GM12878 (cell line): Measurements from ENCODE around the gene STK32A. TPM values are rescaled to one million over a fixed set of nuclear protein-coding genes. Genes with fewer than 3 reads are reported as not detected.

Source experiments
- ATAC-seq: fragments of 200-7000 bp; cut with Tn5 transposase; 3 replicates; pipeline ENCODE4 v1.9.1; 2020; ENCODE audit warnings: mild to moderate bottlenecking, moderate library complexity
- BruUV-seq: library from RNA; stranded (reverse); fragments of 400-500 nt; replicated peaks from 2 replicates; lab custom pipeline; 2021; lab: Mats Ljungman, UMichigan
- CTCF ChIA-PET: fragments of 300-600 bp; sonication (Branson Sonifier 250); formaldehyde crosslinking; extraction: SDS; loops from one replicate; lab custom pipeline; 2021; ENCODE audit warnings: inconsistent platforms; lab: Yijun Ruan, JAX
- POLR2A ChIA-PET: fragments of 350-600 bp; formaldehyde crosslinking; extraction: SDS; loops from one replicate; lab custom pipeline; 2021; ENCODE audit warnings: inconsistent platforms; lab: Charles Lee
- RAD21 ChIA-PET: fragments of 300-600 bp; sonication (Branson Sonifier 250); formaldehyde crosslinking; loops from one replicate; lab custom pipeline; 2023; ENCODE audit warnings: antibody characterized with exemption; ENCODE audit not compliant: unreplicated experiment; lab: Charles Lee
- SMC1A ChIA-PET: fragments of 300-600 bp; sonication (Branson Sonifier 250); formaldehyde crosslinking; loops from one replicate; lab custom pipeline; 2023; ENCODE audit not compliant: unreplicated experiment, uncharacterized antibody; lab: Charles Lee
- DNase-seq: peaks from one replicate; pipeline ENCODE4 v3.0.0-alpha.2; 2011; ENCODE audit warnings: low read depth, low spot score
- FAIRE-seq: peaks from 3 replicates; lab custom pipeline; 2011; peaks lifted over from hg19 to GRCh38; lab: Jason Lieb, UNC
- H2AFZ ChIP-seq: 2 replicates; pipeline ENCODE4 v1.6.0; 2011; ENCODE audit warnings: low read depth, low read length, control low read depth; ENCODE audit not compliant: control insufficient read depth
- H3K27ac ChIP-seq: 2 replicates; pipeline ENCODE4 v1.5.1; 2011; ENCODE audit warnings: control low read depth; ENCODE audit not compliant: control insufficient read depth, insufficient read depth
- H3K27me3 ChIP-seq, 2 experiments: replicated peaks in 1 of 2; 2 replicates each; pipeline versions ENCODE4 v1.6.0 to v1.6.1; 2011; ENCODE audit warnings: low read length in 1 of 2; ENCODE audit not compliant: control insufficient read depth in 2 of 2, insufficient read depth in 2 of 2
- H3K36me3 ChIP-seq, 2 experiments: 2 replicates each; pipeline ENCODE4 v1.5.1; 2011; ENCODE audit warnings: low read length in 1 of 2; ENCODE audit not compliant: control insufficient read depth in 2 of 2, insufficient read depth in 2 of 2
- H3K4me1 ChIP-seq: 2 replicates; pipeline ENCODE4 v1.6.1; 2011; ENCODE audit warnings: mild to moderate bottlenecking, low read length, moderate library complexity, mixed read lengths; ENCODE audit not compliant: control insufficient read depth, insufficient read depth
- H3K4me2 ChIP-seq: 2 replicates; pipeline ENCODE4 v1.6.0; 2011; ENCODE audit warnings: control low read depth; ENCODE audit not compliant: control insufficient read depth, insufficient read depth
- H3K4me3 ChIP-seq: fragments of 200-600 bp; sonication (generic); 2 replicates; pipeline ENCODE4 v1.5.1; 2016
- H3K79me2 ChIP-seq: 2 replicates; pipeline ENCODE4 v1.6.0; 2011; ENCODE audit warnings: low read length; ENCODE audit not compliant: control insufficient read depth, insufficient read depth
- H3K9ac ChIP-seq: 2 replicates; pipeline ENCODE4 v1.8.0; 2011; ENCODE audit warnings: low read length, control low read depth, mixed read lengths; ENCODE audit not compliant: control insufficient read depth, insufficient read depth
- H3K9me3 ChIP-seq: replicated peaks from 3 replicates; pipeline ENCODE4 v1.5.1; 2011; ENCODE audit warnings: mild to moderate bottlenecking, low read length; ENCODE audit not compliant: control insufficient read depth, insufficient read depth
- H4K20me1 ChIP-seq: 2 replicates; pipeline ENCODE4 v1.6.0; 2011; ENCODE audit not compliant: control insufficient read depth, insufficient read depth
- ATF2 ChIP-seq: IDR thresholded peaks from 2 replicates; pipeline ENCODE4 v1.6.1; 2012; ENCODE audit warnings: low read length, inconsistent platforms
- BACH1 ChIP-seq: fragments of 450-650 bp; IDR thresholded peaks from 2 replicates; pipeline ENCODE4 v1.6.1; 2017; ENCODE audit warnings: mild to moderate bottlenecking, borderline replicate concordance
- CTCF ChIP-seq, 3 experiments: IDR thresholded peaks in 2 of 3; conservative IDR thresholded peaks in 1 of 3; 2 replicates each; pipeline ENCODE4 v1.5.1; 2011; ENCODE audit warnings: low read depth in 3 of 3, low read length in 3 of 3, mild to moderate bottlenecking in 3 of 3, control low read depth in 2 of 3, moderate library complexity in 2 of 3, inconsistent platforms in 1 of 3, mixed read lengths in 1 of 3; ENCODE audit not compliant: control insufficient read depth in 2 of 3, insufficient read depth in 1 of 3; ENCODE audit errors: extremely low read depth in 1 of 3
- MAX ChIP-seq: IDR thresholded peaks from 2 replicates; pipeline ENCODE4 v1.6.1; 2012; ENCODE audit warnings: low read depth, low read length, improper control_type of control experiment
- NFYB ChIP-seq: IDR thresholded peaks from 2 replicates; pipeline ENCODE4 v1.6.1; 2011; ENCODE audit warnings: low read depth, mild to moderate bottlenecking, low read length, improper control_type of control experiment, moderate library complexity; ENCODE audit not compliant: insufficient read depth
- NR2C1 ChIP-seq: fragments of 450-650 bp; IDR thresholded peaks from 2 replicates; pipeline ENCODE4 v1.6.1; 2017; ENCODE audit warnings: antibody characterized with exemption, mild to moderate bottlenecking, moderate library complexity
- PAX8 ChIP-seq: fragments of 450-650 bp; IDR thresholded peaks from 2 replicates; pipeline ENCODE4 v1.6.1; 2017; ENCODE audit warnings: mild to moderate bottlenecking, moderate library complexity
- POLR2A ChIP-seq: IDR thresholded peaks from 2 replicates; pipeline ENCODE4 v1.6.1; 2011; ENCODE audit warnings: low read depth, mild to moderate bottlenecking, low read length
- SPI1 ChIP-seq: IDR thresholded peaks from 2 replicates; pipeline ENCODE4 v1.6.1; 2011; ENCODE audit warnings: low read depth, mild to moderate bottlenecking, low read length, moderate library complexity, borderline replicate concordance; ENCODE audit not compliant: insufficient read depth
- SUZ12 ChIP-seq: fragments of 200-600 bp; sonication (generic); IDR thresholded peaks from one replicate; pipeline ENCODE4 v1.6.1; 2018; ENCODE audit warnings: antibody characterized with exemption, mild to moderate bottlenecking; ENCODE audit not compliant: unreplicated experiment
- TARDBP ChIP-seq: IDR thresholded peaks from 2 replicates; pipeline ENCODE4 v1.6.1; 2016; ENCODE audit warnings: borderline replicate concordance
- YBX1 ChIP-seq: fragments of 450-650 bp; IDR thresholded peaks from 2 replicates; pipeline ENCODE4 v1.6.1; 2016; ENCODE audit warnings: antibody characterized with exemption
- WGBS: methylation state at CpG from one replicate; pipeline ENCODE4 v1.1.6; 2016; ENCODE audit warnings: low lambda C conversion rate; ENCODE audit not compliant: insufficient replicate concordance, insufficient coverage; ENCODE audit errors: missing lambda C conversion rate; 5-methylcytosine and 5-hydroxymethylcytosine counted together
- in situ Hi-C: fragments of 300-500 bp; cut with MboI; formaldehyde crosslinking; loops from 9 replicates; pipeline ENCODE4 v1.14.3; 2018; ENCODE audit warnings: mixed read lengths
- intact Hi-C: fragments of 100-400 bp; cut with micrococcal nuclease; formaldehyde crosslinking; loops from one replicate; pipeline ENCODE4 v1.14.2; 2022; ENCODE audit not compliant: unreplicated experiment
- polyA plus RNA-seq, 11 experiments: library from polyadenylated mRNA; depleted of rRNA in 4 of 11; unstranded in 6 of 11; stranded (reverse) in 5 of 11; fragments of >200 nt; fragmentation: Nextera tagmentation in 4 of 11; fragmentation: Illumina TruSeq in 1 of 11; extraction: Ambion mirVana in 4 of 11; extraction: Trizol in 1 of 11; gene quantifications; 1 replicate in 1 of 11; 2 replicates in 10 of 11; pipeline versions ENCODE4 v1.2.1 to v1.2.3, GENCODE V29; 2011 to 2016; ENCODE audit warnings: inconsistent platforms in 2 of 11, missing spikeins in 2 of 11, low read depth in 1 of 11
- total RNA-seq, 4 experiments: library from RNA; depleted of rRNA in 3 of 4; stranded (reverse); fragments of >200 nt in 3 of 4; fragmentation: Illumina TruSeq in 1 of 4; extraction: Trizol in 1 of 4; gene quantifications; 2 replicates each; pipeline versions ENCODE4 v1.2.1 to v1.2.3, GENCODE V29; 2013 to 2021

STK32A gene
- total and polyA plus RNA-seq, 10 of the 15 experiments (the other 5 are each of a cell fraction or from before 2014, with no cell fraction given) = under 0.01 to 0.10 TPM; not detected in 8

GRCh38 chr5:147187099-147187540 is 47.7 kb upstream of the STK32A start:
- ChIA-PET POLR2A (no interaction called here), RAD21 (interaction anchor here (1.1 kb wide), 1 partner anchor 89 kb away, joined by 5 read pairs; no protein-coding TSS in a partner anchor), SMC1A (interaction anchor here (1.3 to 2.4 kb wide), 2 partner anchors 8 to 645 kb away, joined by 3 to 18 read pairs; no protein-coding TSS in a partner anchor), CTCF (interaction anchor here (0.6 to 5.4 kb wide), 8 partner anchors 8 to 654 kb away, joined by 3 to 107 read pairs (median 29); no protein-coding TSS in a partner anchor)
- no peak overlapping the region for H3K4me3 ChIP-seq
- H3K9ac ChIP-seq = no peak overlapping the region
- H3K4me1 ChIP-seq = no peaks in the 10 kb centered on the region
- WGBS = 0% methylated on average over 1 of the region's 1 CpG
- H3K36me3 ChIP-seq = no peaks in the 10 kb centered on the region
- BruUV-seq = no TSS peak
- ATAC-seq (no peak), DNase-seq (no peak), FAIRE-seq (no peak)
- no peaks in the 10 kb centered on the region for H4K20me1 ChIP-seq
- no peaks in the 10 kb centered on the region; a peak in 1 of 4 replicates for H3K27me3 ChIP-seq
- H3K27ac ChIP-seq = no peak overlapping the region
- H3K9me3 ChIP-seq = no peaks in the 10 kb centered on the region
- in situ Hi-C loops = loop anchor here (5.0 kb wide), 1 partner anchor 645 kb away; no protein-coding TSS in a partner anchor
- H2AFZ ChIP-seq = no peak overlapping the region
- intact Hi-C loops = loop anchor here (10.0 kb wide), 1 partner anchor 522 kb away; no protein-coding TSS in a partner anchor
- H3K79me2 ChIP-seq = no peaks in the 10 kb centered on the region
- no peak for TF ChIP-seq ATF2
- TF ChIP-seq PAX8 = no peak
- TF ChIP-seq SPI1 = no peak
- TF ChIP-seq NFYB = no peak
- TF ChIP-seq POLR2A = no peak
- no peak for TF ChIP-seq TARDBP
- no peak for TF ChIP-seq NR2C1
- TF ChIP-seq YBX1 = no peak
- TF ChIP-seq BACH1 = no peak
- TF ChIP-seq SUZ12 = no peak
- TF ChIP-seq CTCF (IDR thresholded peaks at IDR 0.05 in 2 of 3, conservative IDR thresholded peaks at IDR 0.05 in 1 of 3; ENCODE audit: control insufficient read depth in 2 of 3, extremely low read depth in 1 of 3, insufficient read depth in 1 of 3, low read depth in 3 of 3, low read length in 3 of 3) = no peak
- no peak for TF ChIP-seq MAX
- no peak overlapping the region for H3K4me2 ChIP-seq
